A549 (cell line): Measurements from ENCODE around the gene THYN1.

Source experiments
- MAFK ChIP-seq: fragments of 450-650 bp; IDR thresholded peaks from 2 replicates; pipeline ENCODE4 v1.6.1; 2014; ENCODE audit not compliant: partially characterized antibody
- MYC ChIP-seq: IDR thresholded peaks from 2 replicates; pipeline ENCODE4 v1.6.1; 2012; ENCODE audit warnings: mild to moderate bottlenecking, inconsistent platforms, low read length, improper control_type of control experiment, borderline replicate concordance
- USF2 ChIP-seq: fragments of 450-650 bp; IDR thresholded peaks from 2 replicates; pipeline ENCODE4 v1.6.1; 2014; ENCODE audit warnings: antibody characterized with exemption
- TF ChIP-seq, protein P1 (sequence below): fragments of 200-600 bp; sonication (generic); IDR thresholded peaks from 2 replicates; pipeline ENCODE4 v1.6.1; 2016; ENCODE audit warnings: antibody characterized with exemption, mild to moderate bottlenecking, moderate library complexity
- TF ChIP-seq, protein P2 (sequence below): fragments of >200 bp; sonication (Bioruptor Twin); formaldehyde crosslinking; IDR thresholded peaks from 3 replicates; pipeline ENCODE4 v1.5.1; 2016

DNA sequence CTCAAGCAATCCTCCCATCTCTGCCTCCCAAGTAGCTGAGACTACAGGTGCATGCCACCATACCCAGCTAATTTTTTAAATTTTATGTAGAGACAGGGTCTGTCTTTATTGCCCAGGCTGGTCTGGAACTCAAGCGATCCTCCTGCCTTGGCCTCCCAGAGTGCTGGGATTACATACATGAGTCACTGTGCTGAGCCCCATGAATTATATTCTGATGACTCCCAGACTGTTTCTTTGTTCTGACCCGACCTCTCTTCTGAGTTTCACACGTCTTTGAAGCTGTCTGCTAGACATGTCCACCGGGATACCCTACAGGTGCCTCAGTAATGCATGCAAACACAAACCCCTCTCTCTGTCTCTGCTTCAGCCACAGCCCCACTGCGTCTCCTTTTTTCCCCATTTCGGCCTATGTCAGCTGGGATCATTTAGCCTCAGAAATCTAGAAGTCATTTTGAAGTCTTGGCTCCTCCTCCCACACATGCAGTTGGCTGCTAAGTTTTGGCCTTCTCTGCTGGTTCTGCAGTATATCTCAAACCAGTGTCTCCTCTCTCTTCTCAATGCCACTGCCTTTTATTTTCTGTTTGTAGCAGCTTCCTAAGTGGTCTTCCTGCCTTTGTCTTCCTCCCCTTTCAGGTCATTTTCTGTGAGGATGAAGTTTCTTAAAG is 23.9 kb downstream of the THYN1 start:
- TF ChIP-seq, protein P1, sequence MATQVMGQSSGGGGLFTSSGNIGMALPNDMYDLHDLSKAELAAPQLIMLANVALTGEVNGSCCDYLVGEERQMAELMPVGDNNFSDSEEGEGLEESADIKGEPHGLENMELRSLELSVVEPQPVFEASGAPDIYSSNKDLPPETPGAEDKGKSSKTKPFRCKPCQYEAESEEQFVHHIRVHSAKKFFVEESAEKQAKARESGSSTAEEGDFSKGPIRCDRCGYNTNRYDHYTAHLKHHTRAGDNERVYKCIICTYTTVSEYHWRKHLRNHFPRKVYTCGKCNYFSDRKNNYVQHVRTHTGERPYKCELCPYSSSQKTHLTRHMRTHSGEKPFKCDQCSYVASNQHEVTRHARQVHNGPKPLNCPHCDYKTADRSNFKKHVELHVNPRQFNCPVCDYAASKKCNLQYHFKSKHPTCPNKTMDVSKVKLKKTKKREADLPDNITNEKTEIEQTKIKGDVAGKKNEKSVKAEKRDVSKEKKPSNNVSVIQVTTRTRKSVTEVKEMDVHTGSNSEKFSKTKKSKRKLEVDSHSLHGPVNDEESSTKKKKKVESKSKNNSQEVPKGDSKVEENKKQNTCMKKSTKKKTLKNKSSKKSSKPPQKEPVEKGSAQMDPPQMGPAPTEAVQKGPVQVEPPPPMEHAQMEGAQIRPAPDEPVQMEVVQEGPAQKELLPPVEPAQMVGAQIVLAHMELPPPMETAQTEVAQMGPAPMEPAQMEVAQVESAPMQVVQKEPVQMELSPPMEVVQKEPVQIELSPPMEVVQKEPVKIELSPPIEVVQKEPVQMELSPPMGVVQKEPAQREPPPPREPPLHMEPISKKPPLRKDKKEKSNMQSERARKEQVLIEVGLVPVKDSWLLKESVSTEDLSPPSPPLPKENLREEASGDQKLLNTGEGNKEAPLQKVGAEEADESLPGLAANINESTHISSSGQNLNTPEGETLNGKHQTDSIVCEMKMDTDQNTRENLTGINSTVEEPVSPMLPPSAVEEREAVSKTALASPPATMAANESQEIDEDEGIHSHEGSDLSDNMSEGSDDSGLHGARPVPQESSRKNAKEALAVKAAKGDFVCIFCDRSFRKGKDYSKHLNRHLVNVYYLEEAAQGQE, result no peak
- TF ChIP-seq, protein P2, sequence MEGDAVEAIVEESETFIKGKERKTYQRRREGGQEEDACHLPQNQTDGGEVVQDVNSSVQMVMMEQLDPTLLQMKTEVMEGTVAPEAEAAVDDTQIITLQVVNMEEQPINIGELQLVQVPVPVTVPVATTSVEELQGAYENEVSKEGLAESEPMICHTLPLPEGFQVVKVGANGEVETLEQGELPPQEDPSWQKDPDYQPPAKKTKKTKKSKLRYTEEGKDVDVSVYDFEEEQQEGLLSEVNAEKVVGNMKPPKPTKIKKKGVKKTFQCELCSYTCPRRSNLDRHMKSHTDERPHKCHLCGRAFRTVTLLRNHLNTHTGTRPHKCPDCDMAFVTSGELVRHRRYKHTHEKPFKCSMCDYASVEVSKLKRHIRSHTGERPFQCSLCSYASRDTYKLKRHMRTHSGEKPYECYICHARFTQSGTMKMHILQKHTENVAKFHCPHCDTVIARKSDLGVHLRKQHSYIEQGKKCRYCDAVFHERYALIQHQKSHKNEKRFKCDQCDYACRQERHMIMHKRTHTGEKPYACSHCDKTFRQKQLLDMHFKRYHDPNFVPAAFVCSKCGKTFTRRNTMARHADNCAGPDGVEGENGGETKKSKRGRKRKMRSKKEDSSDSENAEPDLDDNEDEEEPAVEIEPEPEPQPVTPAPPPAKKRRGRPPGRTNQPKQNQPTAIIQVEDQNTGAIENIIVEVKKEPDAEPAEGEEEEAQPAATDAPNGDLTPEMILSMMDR, result no peak
- TF ChIP-seq USF2 (no peak), MAFK (no peak), MYC (no peak)
